Renal cortex interstitium (tissue), 11 donors: ENCODE measurements around the gene DTX2. TPM values are rescaled to one million over a fixed set of nuclear protein-coding genes. Genes with fewer than 3 reads are reported as not detected.
A peak's percentile ranks its signal among the peaks of the same experiment; 100 is the strongest.
"Not testable (repeated sequence)": the region's sequence is repeated elsewhere in the genome, so short reads cannot be mapped to it uniquely, and the experiment has no call there.

Experiments used
- DNase-seq, 11 donors: peaks; one replicate each; pipeline ENCODE4 v3.0.0-alpha.2; 2013; ENCODE audit warnings: low read depth in 9 of 11, low spot score in 4 of 11; ENCODE audit errors: extremely low read depth in 1 of 11
- polyA plus RNA-seq, 3 donors: library from polyadenylated mRNA; unstranded; fragments of 120-200 nt; gene quantifications; one replicate each; pipeline ENCODE4 v1.2.1, GENCODE V29; 2013; ENCODE audit not compliant: insufficient read length in 3 of 3

DTX2 gene
- polyA plus RNA-seq, 3 donors = 5.8 to 11.0 (median 10.4) TPM

- no peak for DNase-seq
These were observed 43.9 kb downstream of the DTX2 start for GRCh38 chr7:76505168-76506080.

GRCh38 chr7:76506081-76506440 is 44.6 kb downstream of the DTX2 start:
- no peak for DNase-seq

- not testable (repeated sequence) for DNase-seq
These were observed 45.1 kb downstream of the DTX2 start for GRCh38 chr7:76506643-76507042.

- no peak for DNase-seq
These were observed 46.4 kb downstream of the DTX2 start for GRCh38 chr7:76507723-76508406.

- no peak for DNase-seq
These were observed 48.7 kb downstream of the DTX2 start, which contains the start of gene UPK3B for GRCh38 chr7:76509931-76510877. UPK3B (plus strand) TSS chr7:76510552; CDS start chr7:76510653, 101 bp downstream.

GRCh38 chr7:76511200-76511910 is 49.8 kb downstream of the DTX2 start:
- DNase-seq = not testable (repeated sequence)

GRCh38 chr7:76511911-76512885 is 50.7 kb downstream of the DTX2 start:
- DNase-seq = not testable (repeated sequence)

- no peak for DNase-seq
These were observed 51.7 kb downstream of the DTX2 start for GRCh38 chr7:76512941-76513816.

GRCh38 chr7:76513817-76514799 is 52.6 kb downstream of the DTX2 start:
- DNase-seq = no peak

GRCh38 chr7:76514926-76515771 is 53.6 kb downstream of the DTX2 start:
- DNase-seq = no peak

GRCh38 chr7:76515999-76516443 is 54.5 kb downstream of the DTX2 start:
- DNase-seq = peak in 1 of 11 donors; percentile 29

GRCh38 chr7:76516932-76517331 is 55.4 kb downstream of the DTX2 start:
- DNase-seq = not testable (repeated sequence)

- not testable (repeated sequence) for DNase-seq
These were observed 64.7 kb downstream of the DTX2 start for GRCh38 chr7:76526183-76526582.

GRCh38 chr7:76531643-76532042 is 70.1 kb downstream of the DTX2 start:
- not testable (repeated sequence) for DNase-seq
